Measurements from ENCODE around the gene IMP4. TPM values are rescaled to one million over a fixed set of nuclear protein-coding genes. Genes with fewer than 3 reads are reported as not detected.
A peak's percentile ranks its signal among the peaks of the same experiment; 100 is the strongest.
"Not testable (repeated sequence)": the region's sequence is repeated elsewhere in the genome, so short reads cannot be mapped to it uniquely, and the experiment has no call there.

Gene IMP4
- total RNA-seq, result 208 TPM

- DNase-seq (ENCODE audit: low read depth in 2 of 3, low spot score in 2 of 3), result peak; percentile 88 to 100 (median 99)
Observed at GRCh38 chr2:130342533-130343275, at the start of gene IMP4. Gene IMP4 (plus strand): TSS chr2:130342897. CDS start chr2:130342933, 36 bp downstream.

- no peak for DNase-seq (ENCODE audit: low read depth in 2 of 3, low spot score in 2 of 3)
Observed at GRCh38 chr2:130300258-130300969, 42.3 kb upstream of the IMP4 start.

GRCh38 chr2:130300970-130301348 is 41.7 kb upstream of the IMP4 start:
- DNase-seq (ENCODE audit: low read depth in 2 of 3, low spot score in 2 of 3), result no peak

- no peak for DNase-seq (ENCODE audit: low read depth in 2 of 3, low spot score in 2 of 3)
Observed at GRCh38 chr2:130302164-130302886, 40.4 kb upstream of the IMP4 start.

GRCh38 chr2:130303169-130303568 is 39.5 kb upstream of the IMP4 start:
- no peak for DNase-seq (ENCODE audit: low read depth in 2 of 3, low spot score in 2 of 3)

GRCh38 chr2:130304726-130305125 is 38.0 kb upstream of the IMP4 start:
- no peak for DNase-seq (ENCODE audit: low read depth in 2 of 3, low spot score in 2 of 3)

GRCh38 chr2:130307850-130308249 is 34.8 kb upstream of the IMP4 start:
- DNase-seq (ENCODE audit: low read depth in 2 of 3, low spot score in 2 of 3), result no peak

GRCh38 chr2:130310881-130311280 is 31.8 kb upstream of the IMP4 start:
- DNase-seq (ENCODE audit: low read depth in 2 of 3, low spot score in 2 of 3), result no peak

- no peak for DNase-seq (ENCODE audit: low read depth in 2 of 3, low spot score in 2 of 3)
Observed at GRCh38 chr2:130313812-130314334, 28.8 kb upstream of the IMP4 start.

- no peak for DNase-seq (ENCODE audit: low read depth in 2 of 3, low spot score in 2 of 3)
Observed at GRCh38 chr2:130314377-130314776, 28.3 kb upstream of the IMP4 start.

- DNase-seq (ENCODE audit: low read depth in 2 of 3, low spot score in 2 of 3), result no peak
Observed at GRCh38 chr2:130316596-130316995, 26.1 kb upstream of the IMP4 start.

GRCh38 chr2:130318906-130319305 is 23.8 kb upstream of the IMP4 start:
- DNase-seq (ENCODE audit: low read depth in 2 of 3, low spot score in 2 of 3), result no peak

- DNase-seq (ENCODE audit: low read depth in 2 of 3, low spot score in 2 of 3), result no peak
Observed at GRCh38 chr2:130319536-130319935, 23.2 kb upstream of the IMP4 start.

- DNase-seq (ENCODE audit: low read depth in 2 of 3, low spot score in 2 of 3), result no peak
Observed at GRCh38 chr2:130327703-130328527, 14.8 kb upstream of the IMP4 start.

- DNase-seq (ENCODE audit: low read depth in 2 of 3, low spot score in 2 of 3), result no peak
Observed at GRCh38 chr2:130328710-130329109, 14.0 kb upstream of the IMP4 start.

- peak in 2 of 3 donors; percentile 64 to 71 for DNase-seq (ENCODE audit: low read depth in 2 of 3, low spot score in 2 of 3)
Observed at GRCh38 chr2:130332271-130333073, 10.2 kb upstream of the IMP4 start.

- not testable (repeated sequence) for DNase-seq (ENCODE audit: low read depth in 2 of 3, low spot score in 2 of 3)
Observed at GRCh38 chr2:130333253-130333652, 9.4 kb upstream of the IMP4 start.

GRCh38 chr2:130334026-130334425 is 8.7 kb upstream of the IMP4 start:
- no peak for DNase-seq (ENCODE audit: low read depth in 2 of 3, low spot score in 2 of 3)

- no peak for DNase-seq (ENCODE audit: low read depth in 2 of 3, low spot score in 2 of 3)
Observed at GRCh38 chr2:130335226-130335625, 7.5 kb upstream of the IMP4 start.
